ENCODE data around the gene AVEN. TPM values are rescaled to one million over a fixed set of nuclear protein-coding genes. Genes with fewer than 3 reads are reported as not detected.

Gene AVEN
- polyA plus RNA-seq, 3 donors: 2.3 to 4.8 (median 3.4) TPM

DNA sequence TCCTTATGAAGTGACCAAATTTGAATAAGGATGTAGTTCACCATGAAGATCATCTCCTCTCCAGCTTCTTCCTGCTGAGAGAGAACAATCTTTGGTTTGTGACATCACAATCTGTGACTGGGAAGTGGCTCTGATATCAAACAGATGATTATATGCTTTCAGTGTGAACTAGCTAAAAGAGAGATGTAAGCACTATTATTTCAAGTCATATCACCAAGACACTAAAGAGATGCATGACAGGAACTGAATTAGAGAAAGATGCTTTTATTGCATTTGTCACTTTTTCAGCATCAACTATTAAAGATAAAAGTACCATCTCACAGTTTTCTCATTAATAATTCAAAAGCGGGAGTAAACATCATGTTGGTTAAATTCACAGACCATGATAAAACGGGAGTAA, 67.2 kb downstream of the AVEN start:
- H3K36me3 ChIP-seq (replicated peaks in 1 of 2; ENCODE audit: control insufficient read depth in 1 of 2, insufficient read depth in 2 of 2, low read length in 2 of 2): no peaks in the 10 kb centered on the region
- H3K4me1 ChIP-seq (ENCODE audit: control insufficient read depth in 1 of 2, insufficient read depth in 2 of 2, low read length in 2 of 2): no peaks in the 10 kb centered on the region
- no peak overlapping the region for H3K4me3 Mint-ChIP-seq
- H3K79me2 ChIP-seq (ENCODE audit: insufficient read depth, low read length): no peaks in the 10 kb centered on the region
- no peaks in the 10 kb centered on the region for H4K20me1 ChIP-seq (ENCODE audit: insufficient read depth, low read length)
- no peak for DNase-seq
- H3K4me3 ChIP-seq (replicated peaks in 1 of 3; ENCODE audit: low read depth in 2 of 3, low read length in 3 of 3): no peak overlapping the region
- no peaks in the 10 kb centered on the region for H3K9me3 ChIP-seq (replicated peaks in 1 of 2; ENCODE audit: control insufficient read depth in 1 of 2, insufficient read depth in 1 of 2, low read length in 2 of 2)
- H3K27me3 ChIP-seq (ENCODE audit: control insufficient read depth in 2 of 2, insufficient read depth in 2 of 2, low read length in 2 of 2): no peaks in the 10 kb centered on the region
- no peaks in the 10 kb centered on the region for H3K4me1 Mint-ChIP-seq
- no peak overlapping the region for H3K9ac ChIP-seq (ENCODE audit: insufficient read depth, low read length, poor library complexity, severe bottlenecking)
- no peaks in the 10 kb centered on the region for H3K27me3 Mint-ChIP-seq (ENCODE audit: low read depth in 3 of 3)
- TF ChIP-seq, protein P1, sequence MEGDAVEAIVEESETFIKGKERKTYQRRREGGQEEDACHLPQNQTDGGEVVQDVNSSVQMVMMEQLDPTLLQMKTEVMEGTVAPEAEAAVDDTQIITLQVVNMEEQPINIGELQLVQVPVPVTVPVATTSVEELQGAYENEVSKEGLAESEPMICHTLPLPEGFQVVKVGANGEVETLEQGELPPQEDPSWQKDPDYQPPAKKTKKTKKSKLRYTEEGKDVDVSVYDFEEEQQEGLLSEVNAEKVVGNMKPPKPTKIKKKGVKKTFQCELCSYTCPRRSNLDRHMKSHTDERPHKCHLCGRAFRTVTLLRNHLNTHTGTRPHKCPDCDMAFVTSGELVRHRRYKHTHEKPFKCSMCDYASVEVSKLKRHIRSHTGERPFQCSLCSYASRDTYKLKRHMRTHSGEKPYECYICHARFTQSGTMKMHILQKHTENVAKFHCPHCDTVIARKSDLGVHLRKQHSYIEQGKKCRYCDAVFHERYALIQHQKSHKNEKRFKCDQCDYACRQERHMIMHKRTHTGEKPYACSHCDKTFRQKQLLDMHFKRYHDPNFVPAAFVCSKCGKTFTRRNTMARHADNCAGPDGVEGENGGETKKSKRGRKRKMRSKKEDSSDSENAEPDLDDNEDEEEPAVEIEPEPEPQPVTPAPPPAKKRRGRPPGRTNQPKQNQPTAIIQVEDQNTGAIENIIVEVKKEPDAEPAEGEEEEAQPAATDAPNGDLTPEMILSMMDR (IDR thresholded peaks at IDR 0.05): no peak
- no peak overlapping the region for H3K4me2 ChIP-seq (replicated peaks; ENCODE audit: extremely low read depth, low read length, poor library complexity, severe bottlenecking)
- no peak overlapping the region for H3K27ac ChIP-seq (ENCODE audit: low read depth in 1 of 2, low read length in 2 of 2)
- WGBS (ENCODE audit: insufficient coverage): no CpG with 5 or more reads among the region's 2 CpGs
- H3K27ac Mint-ChIP-seq: no peak overlapping the region
- intact Hi-C loops (cut with micrococcal nuclease): no loop called here
- no peaks in the 10 kb centered on the region for H3K9me3 Mint-ChIP-seq
- no peak overlapping the region for H2AFZ ChIP-seq (ENCODE audit: insufficient read depth, low read depth, low read length, poor library complexity, severe bottlenecking)
- H3K36me3 Mint-ChIP-seq: no peaks in the 10 kb centered on the region

DNA sequence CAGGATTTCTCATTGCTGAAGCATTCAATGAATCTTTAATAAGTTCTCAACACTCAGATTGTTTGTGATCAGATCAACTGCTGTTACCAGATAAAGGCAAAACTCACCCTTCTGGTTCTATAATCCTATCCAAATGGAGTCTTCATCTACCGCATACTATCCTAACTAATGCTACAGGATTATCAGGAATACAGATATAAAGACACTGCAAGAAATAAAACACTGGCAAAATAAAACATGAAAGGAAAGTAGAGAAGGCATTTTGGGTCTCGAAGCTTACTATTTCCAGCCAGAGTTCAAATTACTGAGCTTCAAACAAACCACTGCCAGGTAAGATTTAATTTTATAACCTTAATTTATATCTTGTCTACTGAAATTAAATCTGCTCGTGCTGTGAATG, 70.2 kb downstream of the AVEN start:
- H3K27me3 Mint-ChIP-seq (ENCODE audit: low read depth in 3 of 3): no peaks in the 10 kb centered on the region
- no peaks in the 10 kb centered on the region for H3K4me1 Mint-ChIP-seq
- no peaks in the 10 kb centered on the region for H3K36me3 ChIP-seq (replicated peaks in 1 of 2; ENCODE audit: control insufficient read depth in 1 of 2, insufficient read depth in 2 of 2, low read length in 2 of 2)
- no peak overlapping the region for H3K4me3 ChIP-seq (replicated peaks in 1 of 3; ENCODE audit: low read depth in 2 of 3, low read length in 3 of 3)
- H2AFZ ChIP-seq (ENCODE audit: insufficient read depth, low read depth, low read length, poor library complexity, severe bottlenecking): no peak overlapping the region
- WGBS (ENCODE audit: insufficient coverage): no CpG with 5 or more reads among the region's 3 CpGs
- H3K4me2 ChIP-seq (replicated peaks; ENCODE audit: extremely low read depth, low read length, poor library complexity, severe bottlenecking): no peak overlapping the region
- H3K4me3 Mint-ChIP-seq: no peak overlapping the region
- H3K79me2 ChIP-seq (ENCODE audit: insufficient read depth, low read length): no peaks in the 10 kb centered on the region
- no peaks in the 10 kb centered on the region for H3K27me3 ChIP-seq (ENCODE audit: control insufficient read depth in 2 of 2, insufficient read depth in 2 of 2, low read length in 2 of 2)
- no peaks in the 10 kb centered on the region for H3K9me3 Mint-ChIP-seq
- no peak overlapping the region for H3K9ac ChIP-seq (ENCODE audit: insufficient read depth, low read length, poor library complexity, severe bottlenecking)
- no peak overlapping the region for H3K27ac Mint-ChIP-seq
- H3K36me3 Mint-ChIP-seq: no peaks in the 10 kb centered on the region
- no peaks in the 10 kb centered on the region for H3K4me1 ChIP-seq (ENCODE audit: control insufficient read depth in 1 of 2, insufficient read depth in 2 of 2, low read length in 2 of 2)
- TF ChIP-seq, protein P1 (IDR thresholded peaks at IDR 0.05): no peak
- H4K20me1 ChIP-seq (ENCODE audit: insufficient read depth, low read length): no peaks in the 10 kb centered on the region
- H3K9me3 ChIP-seq (replicated peaks in 1 of 2; ENCODE audit: control insufficient read depth in 1 of 2, insufficient read depth in 1 of 2, low read length in 2 of 2): no peaks in the 10 kb centered on the region
- DNase-seq: no peak
- no peak overlapping the region for H3K27ac ChIP-seq (ENCODE audit: low read depth in 1 of 2, low read length in 2 of 2)
- intact Hi-C loops (cut with micrococcal nuclease): no loop called here
